HFFc6 (cell line): Measurements from ENCODE around the gene STARD3NL. TPM values are rescaled to one million over a fixed set of nuclear protein-coding genes. Genes with fewer than 3 reads are reported as not detected.

Source experiments
- DNase-seq: peaks from one replicate; pipeline ENCODE4 v3.0.0-alpha.2; 2018
- H3K27ac Mint-ChIP-seq: 2 replicates; pipeline ENCODE4 v1.8.0; 2020; ENCODE audit warnings: mild to moderate bottlenecking, mixed read lengths
- H3K27me3 Mint-ChIP-seq: 2 replicates; pipeline ENCODE4 v1.8.0; 2021; ENCODE audit warnings: mild to moderate bottlenecking, moderate library complexity, mixed read lengths; ENCODE audit not compliant: insufficient read depth
- H3K36me3 Mint-ChIP-seq: 2 replicates; pipeline ENCODE4 v1.8.0; 2021; ENCODE audit warnings: low read depth, mixed read lengths
- H3K4me1 Mint-ChIP-seq: 2 replicates; pipeline ENCODE4 v1.8.0; 2020; ENCODE audit warnings: low read depth, mixed read lengths
- H3K4me3 Mint-ChIP-seq: 2 replicates; pipeline ENCODE4 v1.8.0; 2020; ENCODE audit warnings: mild to moderate bottlenecking, moderate library complexity, mixed read lengths
- H3K9me3 Mint-ChIP-seq: 2 replicates; pipeline ENCODE4 v1.8.0; 2020; ENCODE audit warnings: mild to moderate bottlenecking, mixed read lengths
- CTCF ChIP-seq: fragments of 200-600 bp; sonication (generic); IDR thresholded peaks from 2 replicates; pipeline ENCODE4 v1.5.0; 2021; ENCODE audit warnings: antibody characterized with exemption, mild to moderate bottlenecking
- long read RNA-seq: library from polyadenylated mRNA; unstranded; transcript quantifications from one replicate; pipeline ENCODE4 v2.0.0, GENCODE V29; 2019
- total RNA-seq, 6 experiments: library from RNA; stranded (reverse); fragmentation: NEBNext Ultra II Directional; extraction: Animal tissue kit (Norgen Biotek cat#: 25700); gene quantifications; 2 replicates in 1 of 6; 3 replicates in 5 of 6; pipeline ENCODE4 v1.2.3, GENCODE V29; 2021

Gene STARD3NL
- 10 to 100 TPM; 44.5 to 53.2 (median 49.7) TPM for total RNA-seq
- long read RNA-seq, transcript STARD3NL-202 (10 exons, 1,365 nt) = minor isoform, 9 of 98 reads
- long read RNA-seq, transcript STARD3NL-201 (9 exons, 1,728 nt) = major isoform, 63 of 98 reads
- long read RNA-seq, partial matches to known transcripts = 9 of 98 reads
- long read RNA-seq, other reads (novel, unspliced or antisense) = 16 of 98 reads

GRCh38 chr7:38178004-38178694, at the start of gene STARD3NL:
TSS of gene STARD3NL (plus strand) at chr7:38178245. CDS start at chr7:38207505, 29,260 bp downstream.
- Mint-ChIP-seq H3K27ac (peak within 1 kb of the TSS; percentile 97), H3K27me3 (peaks cover 1% of the 10 kb centered on the region), H3K9me3 (no peaks in the 10 kb centered on the region), H3K4me3 (peak within 1 kb of the TSS; percentile 97), H3K36me3 (no peaks in the 10 kb centered on the region), H3K4me1 (peaks cover 34% of the 10 kb centered on the region)
- peak; percentile 100 for DNase-seq
- TF ChIP-seq CTCF = no peak; the same call in 1 of the 2 replicates

- no peaks in the 10 kb centered on the region for H3K36me3 Mint-ChIP-seq
- no peak overlapping the region for H3K4me3 Mint-ChIP-seq
- H3K4me1 Mint-ChIP-seq = no peaks in the 10 kb centered on the region
- no peak for TF ChIP-seq CTCF
- no peak for DNase-seq
- no peak overlapping the region for H3K27ac Mint-ChIP-seq
- peaks cover 2% of the 10 kb centered on the region; the same call in 1 of the 2 replicates for H3K27me3 Mint-ChIP-seq
- no peaks in the 10 kb centered on the region for H3K9me3 Mint-ChIP-seq
Measured at GRCh38 chr7:38129162-38129561, 48.9 kb upstream of the STARD3NL start.

- H3K36me3 Mint-ChIP-seq = no peaks in the 10 kb centered on the region
- no peak overlapping the region for H3K4me3 Mint-ChIP-seq
- peaks cover 2% of the 10 kb centered on the region; the same call in 1 of the 2 replicates for H3K27me3 Mint-ChIP-seq
- H3K4me1 Mint-ChIP-seq = no peaks in the 10 kb centered on the region
- no peak overlapping the region for H3K27ac Mint-ChIP-seq
- DNase-seq = no peak
- no peak for TF ChIP-seq CTCF
- H3K9me3 Mint-ChIP-seq = no peaks in the 10 kb centered on the region
Measured at GRCh38 chr7:38129579-38129978, 48.5 kb upstream of the STARD3NL start.

- H3K4me3 Mint-ChIP-seq = no peak overlapping the region
- TF ChIP-seq CTCF = no peak
- H3K27me3 Mint-ChIP-seq = no peaks in the 10 kb centered on the region
Measured at GRCh38 chr7:38138171-38138570, 39.9 kb upstream of the STARD3NL start.

GRCh38 chr7:38141187-38141586, 36.9 kb upstream of the STARD3NL start:
- Mint-ChIP-seq H3K9me3 (no peaks in the 10 kb centered on the region), H3K4me3 (no peak overlapping the region), H3K27ac (no peak overlapping the region), H3K4me1 (no peaks in the 10 kb centered on the region), H3K36me3 (no peaks in the 10 kb centered on the region), H3K27me3 (no peaks in the 10 kb centered on the region)
- no peak for TF ChIP-seq CTCF
- DNase-seq = no peak

More at GRCh38 chr7:38138171-38138570, 39.9 kb upstream of the STARD3NL start:
- DNase-seq = no peak
- no peak overlapping the region for H3K27ac Mint-ChIP-seq
- H3K9me3 Mint-ChIP-seq = no peaks in the 10 kb centered on the region
- no peaks in the 10 kb centered on the region for H3K4me1 Mint-ChIP-seq
- no peaks in the 10 kb centered on the region for H3K36me3 Mint-ChIP-seq
